ENCODE measurements around the gene KSR1.

DNA sequence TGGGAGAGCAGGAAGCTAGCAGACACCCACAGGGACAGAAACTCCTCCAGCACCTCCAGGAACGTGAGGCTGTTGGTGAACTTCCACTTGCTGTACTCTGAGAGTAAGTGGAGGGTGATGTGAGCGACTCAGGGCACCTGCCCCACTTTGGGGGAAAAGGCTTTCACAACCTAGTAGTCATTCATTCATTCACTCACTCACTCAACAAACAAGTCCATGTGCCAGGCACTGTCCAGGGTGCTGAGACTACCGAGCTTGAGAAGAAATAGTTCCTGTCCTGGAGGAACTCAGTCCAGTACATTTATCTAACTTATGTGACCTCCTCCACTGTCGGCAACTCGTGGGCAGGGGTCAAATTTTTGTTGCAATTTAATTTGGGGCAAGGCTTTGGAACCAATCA lies 201.4 kb downstream of the KSR1 start:
- TF ChIP-seq, protein P1, sequence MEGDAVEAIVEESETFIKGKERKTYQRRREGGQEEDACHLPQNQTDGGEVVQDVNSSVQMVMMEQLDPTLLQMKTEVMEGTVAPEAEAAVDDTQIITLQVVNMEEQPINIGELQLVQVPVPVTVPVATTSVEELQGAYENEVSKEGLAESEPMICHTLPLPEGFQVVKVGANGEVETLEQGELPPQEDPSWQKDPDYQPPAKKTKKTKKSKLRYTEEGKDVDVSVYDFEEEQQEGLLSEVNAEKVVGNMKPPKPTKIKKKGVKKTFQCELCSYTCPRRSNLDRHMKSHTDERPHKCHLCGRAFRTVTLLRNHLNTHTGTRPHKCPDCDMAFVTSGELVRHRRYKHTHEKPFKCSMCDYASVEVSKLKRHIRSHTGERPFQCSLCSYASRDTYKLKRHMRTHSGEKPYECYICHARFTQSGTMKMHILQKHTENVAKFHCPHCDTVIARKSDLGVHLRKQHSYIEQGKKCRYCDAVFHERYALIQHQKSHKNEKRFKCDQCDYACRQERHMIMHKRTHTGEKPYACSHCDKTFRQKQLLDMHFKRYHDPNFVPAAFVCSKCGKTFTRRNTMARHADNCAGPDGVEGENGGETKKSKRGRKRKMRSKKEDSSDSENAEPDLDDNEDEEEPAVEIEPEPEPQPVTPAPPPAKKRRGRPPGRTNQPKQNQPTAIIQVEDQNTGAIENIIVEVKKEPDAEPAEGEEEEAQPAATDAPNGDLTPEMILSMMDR (IDR thresholded peaks at IDR 0.05): no peak
- TF ChIP-seq POLR2AphosphoS5 (IDR thresholded peaks at IDR 0.05) (no peak), POLR2A (IDR thresholded peaks at IDR 0.05) (no peak)

All from breast epithelium (tissue), 3 donors.